ENCODE measurements around the gene ISLR. TPM values are rescaled to one million over a fixed set of nuclear protein-coding genes. Genes with fewer than 3 reads are reported as not detected.

Gene ISLR
- total RNA-seq, 1 donor = 243 TPM

DNA sequence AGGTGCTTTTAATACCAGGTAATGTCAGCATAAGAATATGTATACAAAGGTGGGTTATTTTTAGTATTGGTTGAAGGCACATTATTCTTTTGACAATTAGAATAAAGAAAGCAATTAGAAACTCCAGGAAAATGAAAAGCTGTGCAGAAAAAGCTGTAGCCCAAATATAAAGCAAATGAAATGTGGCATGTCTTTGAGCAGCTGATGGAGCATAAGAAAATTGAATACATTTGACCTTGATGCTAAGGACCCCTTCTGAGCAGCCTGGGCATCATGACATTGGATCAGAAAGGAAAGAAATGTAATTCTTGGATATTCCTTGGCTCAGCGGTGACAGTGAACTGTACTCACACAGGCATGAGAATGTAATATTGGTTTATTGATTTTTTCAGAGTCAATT is 8.0 kb upstream of the ISLR start:
- no peak for DNase-seq (ENCODE audit: low read depth)
- no peak overlapping the region for H3K4me3 ChIP-seq (ENCODE audit: low read depth, low read length)
- no peak for TF ChIP-seq CTCF (IDR thresholded peaks at IDR 0.05; ENCODE audit: insufficient read depth, low read length)

DNA sequence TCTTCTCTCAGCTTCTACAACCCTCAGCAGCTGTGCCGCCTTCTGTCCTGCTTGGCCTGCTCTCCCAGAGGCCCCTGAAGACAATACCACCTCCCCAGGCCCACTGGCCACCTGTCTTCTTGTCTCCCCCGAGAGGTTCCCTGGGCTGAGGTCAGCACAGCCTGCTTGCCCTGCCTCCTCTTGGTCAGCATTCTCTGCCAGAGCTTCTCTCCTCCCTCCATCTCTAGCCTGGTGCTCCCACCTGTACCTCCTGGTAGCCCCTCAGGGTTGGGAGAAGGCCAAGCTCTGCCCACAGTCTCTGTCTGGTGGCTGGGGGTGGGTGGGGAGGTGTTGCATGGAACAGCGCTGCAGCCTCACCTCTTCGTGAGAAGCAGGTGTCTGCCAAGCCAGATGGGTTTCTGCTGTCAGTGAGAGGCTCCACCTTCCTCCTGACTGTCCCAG is 5.6 kb upstream of the ISLR start:
- no peak for DNase-seq (ENCODE audit: low read depth)
- TF ChIP-seq CTCF (IDR thresholded peaks at IDR 0.05; ENCODE audit: insufficient read depth, low read length) = no peak
- no peak overlapping the region for H3K4me3 ChIP-seq (ENCODE audit: low read depth, low read length)

DNA sequence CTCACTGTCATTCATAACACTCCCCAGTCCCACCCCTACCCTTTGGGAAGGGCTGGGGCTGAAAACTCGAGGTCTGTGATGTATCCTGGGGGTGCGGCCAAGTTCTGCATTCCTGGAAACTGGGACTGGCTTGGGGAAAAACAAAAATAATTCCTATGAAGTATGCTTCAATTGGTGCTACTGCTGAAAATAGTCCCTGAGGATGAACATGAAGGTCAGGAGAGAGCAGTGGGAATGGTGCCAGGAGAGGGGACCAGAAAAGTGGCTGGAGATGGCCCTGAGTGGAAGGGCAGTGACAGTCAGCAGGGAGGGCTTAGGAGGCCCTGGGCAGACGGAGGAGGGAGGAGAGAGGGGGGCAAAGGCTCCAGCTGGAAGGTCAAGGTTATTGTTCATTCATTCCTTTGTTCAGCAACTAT is 4.8 kb upstream of the ISLR start:
- no peak for TF ChIP-seq CTCF (IDR thresholded peaks at IDR 0.05; ENCODE audit: insufficient read depth, low read length)
- no peak overlapping the region for H3K4me3 ChIP-seq (ENCODE audit: low read depth, low read length)
- DNase-seq (ENCODE audit: low read depth) = no peak

DNA sequence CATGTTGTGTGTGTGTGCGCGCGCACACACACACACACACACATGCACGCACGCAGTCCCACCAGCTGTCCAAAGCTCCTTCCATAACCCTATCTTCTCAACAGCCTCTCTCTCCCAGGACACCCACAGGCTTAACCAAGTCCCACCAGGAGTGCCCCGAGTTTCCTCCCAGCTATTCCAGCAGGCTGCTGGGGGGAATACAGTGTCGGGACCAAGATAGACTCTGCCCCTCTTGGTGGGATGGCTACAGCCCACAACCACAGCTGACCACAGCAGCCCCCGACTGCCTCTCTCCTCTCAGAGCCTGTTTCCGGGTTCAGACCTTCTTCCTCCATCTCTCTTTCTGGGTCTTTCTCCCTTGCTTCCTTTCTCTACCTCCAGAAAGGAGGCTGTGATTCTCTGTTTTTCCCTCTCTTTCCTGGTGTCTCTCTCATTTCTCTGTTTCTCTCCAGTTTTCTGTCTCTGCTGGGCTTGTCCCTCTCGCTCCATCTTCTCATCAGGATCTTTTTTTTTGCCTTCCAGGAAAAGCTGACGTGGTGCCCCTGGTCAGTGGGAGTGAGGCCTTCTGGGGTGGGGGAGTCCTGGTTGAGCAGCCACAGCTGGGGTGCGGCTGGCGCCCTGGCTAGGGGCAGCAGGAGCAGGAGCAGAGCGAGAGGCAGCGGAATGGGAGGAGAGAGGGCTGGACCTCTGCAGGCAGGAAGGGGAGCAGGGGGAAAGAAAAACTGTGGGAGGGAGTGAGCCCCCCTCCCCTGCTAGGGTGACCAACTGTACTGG is 3.3 kb upstream of the ISLR start:
- no peak for TF ChIP-seq CTCF (IDR thresholded peaks at IDR 0.05; ENCODE audit: insufficient read depth, low read length)
- H3K4me3 ChIP-seq (ENCODE audit: low read depth, low read length) = no peak overlapping the region
- no peak for DNase-seq (ENCODE audit: low read depth)

DNA sequence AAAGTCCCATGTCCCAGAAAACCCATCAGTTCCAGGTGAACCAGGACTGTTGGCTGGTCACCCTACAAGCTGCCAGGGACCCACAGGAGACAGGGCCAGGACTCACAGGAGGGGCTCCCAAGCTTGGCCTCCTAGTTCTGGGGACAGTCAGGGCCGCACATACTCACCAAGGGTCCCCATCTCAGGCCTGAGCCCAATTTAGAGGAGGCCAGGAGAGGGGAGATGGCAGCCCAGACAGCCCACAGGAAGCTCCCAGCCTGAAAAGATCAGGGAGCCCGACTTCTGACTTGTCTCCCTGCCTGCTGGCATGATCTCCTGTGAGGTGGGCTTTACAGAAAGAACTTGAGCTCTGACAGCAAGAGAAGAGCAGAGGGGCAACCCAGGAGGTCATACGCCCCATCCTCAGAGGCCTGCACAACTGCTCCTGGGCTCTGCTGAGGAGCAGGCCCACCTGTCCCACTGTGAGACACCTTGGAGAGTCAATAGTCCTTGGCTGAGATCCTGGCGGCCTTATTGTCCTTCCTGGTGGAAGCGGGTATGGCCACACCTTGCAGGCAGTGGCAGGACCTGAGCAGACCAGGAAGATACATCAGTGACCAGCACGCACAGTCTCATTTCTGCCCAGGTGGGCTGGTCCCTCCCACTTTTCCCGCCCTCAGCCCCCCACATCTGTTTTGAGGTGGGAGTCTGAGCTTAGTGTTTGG is 2.5 kb upstream of the ISLR start:
- H3K4me3 ChIP-seq (ENCODE audit: low read depth, low read length) = no peak overlapping the region
- no peak for TF ChIP-seq CTCF (IDR thresholded peaks at IDR 0.05; ENCODE audit: insufficient read depth, low read length)
- DNase-seq (ENCODE audit: low read depth) = no peak

DNA sequence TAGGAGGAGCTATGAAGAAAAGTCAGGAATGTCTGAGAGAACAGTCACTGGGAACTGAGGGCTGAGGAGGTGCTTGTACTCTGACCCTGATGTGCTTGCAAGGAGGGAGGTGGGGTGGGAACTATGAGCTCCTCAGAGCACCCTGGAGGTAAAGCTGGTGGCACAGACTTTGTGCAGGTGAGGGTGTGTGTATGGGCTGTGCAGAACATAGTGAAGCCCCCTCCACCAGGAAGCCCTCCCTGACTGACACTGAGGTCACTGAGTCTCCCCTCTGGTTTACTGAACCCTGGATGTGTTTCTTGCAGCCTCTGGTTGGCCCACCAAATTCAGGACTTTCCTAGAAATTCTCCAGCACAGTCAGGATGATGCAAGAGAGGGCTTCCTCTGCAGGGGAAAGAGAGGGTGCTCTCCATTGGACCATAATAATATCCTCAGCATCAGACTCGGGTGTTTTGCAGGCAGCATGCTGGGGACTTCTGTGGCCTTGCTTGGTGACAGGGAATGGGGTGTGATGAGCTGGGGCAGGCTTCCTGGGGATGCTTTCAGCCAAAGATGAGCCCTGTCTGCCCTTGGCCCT is 1.5 kb upstream of the ISLR start:
- no peak for TF ChIP-seq CTCF (IDR thresholded peaks at IDR 0.05; ENCODE audit: insufficient read depth, low read length)
- no peak overlapping the region for H3K4me3 ChIP-seq (ENCODE audit: low read depth, low read length)
- DNase-seq (ENCODE audit: low read depth) = no peak
